Ishikawa (cell line): ENCODE measurements around the gene ADM2.

Experiments used
- CEBPB ChIP-seq: IDR thresholded peaks from 2 replicates; pipeline ENCODE4 v1.6.1; 2012
- CREB1 ChIP-seq: IDR thresholded peaks from 2 replicates; pipeline ENCODE4 v1.6.1; 2012; ENCODE audit warnings: low read depth
- EGR1 ChIP-seq: IDR thresholded peaks from 2 replicates; pipeline ENCODE4 v1.6.1; 2012
- EP300 ChIP-seq: IDR thresholded peaks from 2 replicates; pipeline ENCODE4 v1.6.1; 2012; ENCODE audit warnings: borderline replicate concordance
- FOXM1 ChIP-seq: IDR thresholded peaks from 2 replicates; pipeline ENCODE4 v1.6.1; 2012; ENCODE audit warnings: low read depth, borderline replicate concordance
- MAX ChIP-seq: IDR thresholded peaks from 2 replicates; pipeline ENCODE4 v1.6.1; 2012
- NFIC ChIP-seq: IDR thresholded peaks from 2 replicates; pipeline ENCODE4 v1.6.1; 2012
- RAD21 ChIP-seq: IDR thresholded peaks from 2 replicates; pipeline ENCODE4 v1.6.1; 2012; ENCODE audit warnings: low read depth
- REST ChIP-seq: IDR thresholded peaks from 2 replicates; pipeline ENCODE4 v1.6.1; 2012; ENCODE audit warnings: low read depth, mild to moderate bottlenecking
- TAF1 ChIP-seq: IDR thresholded peaks from 2 replicates; pipeline ENCODE4 v1.6.1; 2012; ENCODE audit warnings: low read depth, mild to moderate bottlenecking
- TCF12 ChIP-seq: IDR thresholded peaks from 2 replicates; pipeline ENCODE4 v1.6.1; 2012; ENCODE audit warnings: low read depth
- TEAD4 ChIP-seq: IDR thresholded peaks from 2 replicates; pipeline ENCODE4 v1.6.1; 2012
- USF1 ChIP-seq: IDR thresholded peaks from 2 replicates; pipeline ENCODE4 v1.6.1; 2012
- YY1 ChIP-seq: IDR thresholded peaks from 2 replicates; pipeline ENCODE4 v1.6.1; 2012; ENCODE audit warnings: low read depth
- ZBTB7A ChIP-seq: IDR thresholded peaks from 2 replicates; pipeline ENCODE4 v1.6.1; 2012; ENCODE audit warnings: low read depth

Gene ADM2

GRCh38 chr22:50505776-50506610 is 24.6 kb downstream of the ADM2 start:
- TF ChIP-seq EP300 (no peak), MAX (no peak), USF1 (no peak), NFIC (no peak), TCF12 (no peak), CREB1 (no peak), TAF1 (no peak), REST (no peak), EGR1 (no peak), CEBPB (no peak)

GRCh38 chr22:50506611-50507420 is 25.5 kb downstream of the ADM2 start:
- TF ChIP-seq TEAD4 (no peak), REST (no peak), CREB1 (no peak), MAX (no peak), FOXM1 (no peak), CEBPB (no peak), NFIC (no peak), RAD21 (no peak), USF1 (no peak)

GRCh38 chr22:50507421-50507990 is 26.2 kb downstream of the ADM2 start, which contains the start of gene LMF2:
LMF2 (minus strand) TSS chr22:50507702; CDS start chr22:50507675, 27 bp downstream.
- TF ChIP-seq REST, result no peak
- TF ChIP-seq CREB1, result no peak
- TF ChIP-seq NFIC, result no peak
- peak; percentile 79 for TF ChIP-seq YY1
- TF ChIP-seq TAF1, result no peak

- TF ChIP-seq CREB1 (peak; percentile 99), CEBPB (peak; percentile 28; the same call in 1 of the 2 replicates), EGR1 (peak; percentile 91), YY1 (peak; percentile 97), TCF12 (peak; percentile 76; the same call in 1 of the 2 replicates), ZBTB7A (peak; percentile 49; the same call in 1 of the 2 replicates), EP300 (0 out of 2 replicates have a peak, but pooled peaks have one; percentile 23), MAX (peak; percentile 85), USF1 (peak; percentile 40; the same call in 1 of the 2 replicates), TEAD4 (peak; percentile 50; the same call in 1 of the 2 replicates), NFIC (peak; percentile 53), FOXM1 (no peak), RAD21 (no peak), TAF1 (peak; percentile 95)
Measured at GRCh38 chr22:50507991-50508884, 26.9 kb downstream of the ADM2 start, which contains the start of gene NCAPH2. NCAPH2 (plus strand) TSS chr22:50508224; CDS start chr22:50508338, 114 bp downstream.
